Liver (tissue), 9 donors: Measurements from ENCODE around the gene COL6A2. TPM values are rescaled to one million over a fixed set of nuclear protein-coding genes. Genes with fewer than 3 reads are reported as not detected.

ENCODE experiments used
- DNase-seq: peaks from one replicate; pipeline ENCODE4 v3.0.0-alpha.2; 2017; ENCODE audit warnings: low spot score
- H3K27ac ChIP-seq, 2 donors: one replicate each; pipeline ENCODE4 v1.7.0; 2013; ENCODE audit warnings: inconsistent platforms in 2 of 2, low read length in 2 of 2, control low read depth in 1 of 2, low read depth in 1 of 2, mild to moderate bottlenecking in 1 of 2
- H3K27me3 ChIP-seq, 4 donors: one replicate each; pipeline versions ENCODE4 v1.6.1 to v1.7.0; 2013; ENCODE audit warnings: low read length in 3 of 4, inconsistent platforms in 1 of 4, mild to moderate bottlenecking in 1 of 4, moderate library complexity in 1 of 4; ENCODE audit not compliant: control insufficient read depth in 4 of 4, insufficient read depth in 4 of 4
- H3K36me3 ChIP-seq, 4 donors: one replicate each; pipeline versions ENCODE4 v1.6.1 to v1.7.0; 2013; ENCODE audit warnings: low read length in 3 of 4, mild to moderate bottlenecking in 3 of 4, low read depth in 1 of 4, moderate library complexity in 1 of 4; ENCODE audit not compliant: control insufficient read depth in 4 of 4, insufficient read depth in 3 of 4
- H3K4me1 ChIP-seq, 4 donors: one replicate each; pipeline versions ENCODE4 v1.6.1 to v1.7.0; 2013; ENCODE audit warnings: low read length in 3 of 4, mild to moderate bottlenecking in 3 of 4, moderate library complexity in 1 of 4; ENCODE audit not compliant: control insufficient read depth in 4 of 4, insufficient read depth in 4 of 4
- H3K4me3 ChIP-seq, 3 donors: one replicate each; pipeline versions ENCODE4 v1.6.1 to v1.7.0; 2013; ENCODE audit warnings: low read length in 3 of 3, control low read depth in 1 of 3, low read depth in 1 of 3, mild to moderate bottlenecking in 1 of 3
- H3K9ac ChIP-seq, 2 donors: one replicate each; pipeline ENCODE4 v1.7.0; 2013; ENCODE audit warnings: low read length in 2 of 2, mild to moderate bottlenecking in 2 of 2, moderate library complexity in 2 of 2, control low read depth in 1 of 2, low read depth in 1 of 2
- H3K9me3 ChIP-seq, 4 donors: one replicate each; pipeline versions ENCODE4 v1.6.1 to v1.7.0; 2013; ENCODE audit warnings: low read length in 3 of 4; ENCODE audit not compliant: control insufficient read depth in 4 of 4
- EGR1 ChIP-seq, 2 donors: IDR thresholded peaks; 2 replicates each; pipeline ENCODE4 v1.6.1; 2016 to 2018; ENCODE audit warnings: antibody characterized with exemption in 2 of 2, low read depth in 2 of 2
- FOXA1 ChIP-seq: IDR thresholded peaks from 2 replicates; pipeline ENCODE4 v1.6.1; 2016; ENCODE audit warnings: antibody characterized with exemption
- FOXA2 ChIP-seq: IDR thresholded peaks from 2 replicates; pipeline ENCODE4 v1.6.1; 2016; ENCODE audit warnings: antibody characterized with exemption
- GABPA ChIP-seq, 2 donors: IDR thresholded peaks in 1 of 2; conservative IDR thresholded peaks in 1 of 2; 2 replicates each; pipeline ENCODE4 v1.6.1; 2016; ENCODE audit warnings: antibody characterized with exemption in 2 of 2, mild to moderate bottlenecking in 1 of 2, moderate library complexity in 1 of 2
- HNF4A ChIP-seq, 2 donors: conservative IDR thresholded peaks; 2 replicates each; pipeline ENCODE4 v1.6.1; 2016; ENCODE audit warnings: antibody characterized with exemption in 2 of 2, mild to moderate bottlenecking in 2 of 2
- HNF4G ChIP-seq: IDR thresholded peaks from 2 replicates; pipeline ENCODE4 v1.6.1; 2016; ENCODE audit warnings: antibody characterized with exemption
- JUND ChIP-seq, 2 donors: IDR thresholded peaks; 2 replicates each; pipeline ENCODE4 v1.6.1; 2016; ENCODE audit warnings: antibody characterized with exemption in 2 of 2
- NR2F2 ChIP-seq: IDR thresholded peaks from 2 replicates; pipeline ENCODE4 v1.6.1; 2016; ENCODE audit warnings: antibody characterized with exemption
- RAD21 ChIP-seq, 2 donors: IDR thresholded peaks; 2 replicates each; pipeline ENCODE4 v1.6.1; 2016; ENCODE audit warnings: antibody characterized with exemption in 2 of 2, mild to moderate bottlenecking in 2 of 2
- RXRA ChIP-seq, 2 donors: IDR thresholded peaks; 2 replicates each; pipeline ENCODE4 v1.6.1; 2017 to 2018; ENCODE audit warnings: antibody characterized with exemption in 2 of 2, mild to moderate bottlenecking in 1 of 2
- SP1 ChIP-seq: IDR thresholded peaks from 2 replicates; pipeline ENCODE4 v1.6.1; 2018; ENCODE audit warnings: antibody characterized with exemption, mild to moderate bottlenecking
- TAF1 ChIP-seq: conservative IDR thresholded peaks from 2 replicates; pipeline ENCODE4 v1.6.1; 2016; ENCODE audit warnings: antibody characterized with exemption, mild to moderate bottlenecking
- YY1 ChIP-seq: IDR thresholded peaks from 2 replicates; pipeline ENCODE4 v1.6.1; 2016; ENCODE audit warnings: antibody characterized with exemption, mild to moderate bottlenecking
- WGBS: extraction: QIAGEN DNeasy Blood & Tissue Kit; methylation state at CpG from one replicate; pipeline ENCODE4 v1.1.7; 2013; 5-methylcytosine and 5-hydroxymethylcytosine counted together
- polyA plus RNA-seq, 2 donors: library from polyadenylated mRNA; stranded (reverse) in 1 of 2; unstranded in 1 of 2; fragments of 200-250 nt in 1 of 2; fragments of >200 nt in 1 of 2; fragmentation: Nextera tagmentation in 1 of 2; extraction: Ambion mirVana in 1 of 2; gene quantifications; one replicate each; pipeline versions ENCODE4 v1.2.1 to v1.2.3, GENCODE V29; 2013 to 2015
- total RNA-seq, 2 donors: library from RNA; depleted of rRNA; stranded (reverse); fragments of >200 nt; gene quantifications; one replicate each; pipeline ENCODE4 v1.2.3, GENCODE V29; 2014
- TF ChIP-seq, protein P1 (sequence below): IDR thresholded peaks from 2 replicates; pipeline ENCODE4 v1.6.1; 2016; ENCODE audit warnings: antibody characterized with exemption, mild to moderate bottlenecking
- TF ChIP-seq, protein P2 (sequence below): fragments of 150-350 bp; IDR thresholded peaks from 2 replicates; pipeline ENCODE4 v1.5.1; 2017; ENCODE audit warnings: improper control_type of control experiment, low read depth, low read length; ENCODE audit not compliant: missing input control
- TF ChIP-seq, protein P3 (sequence below): IDR thresholded peaks from 2 replicates; pipeline ENCODE4 v1.6.1; 2016; ENCODE audit warnings: antibody characterized with exemption
- TF ChIP-seq, protein P4 (sequence below): IDR thresholded peaks from 2 replicates; pipeline ENCODE4 v1.6.1; 2016; ENCODE audit warnings: antibody characterized with exemption
- donor health status: healthy.
- donor health status: healthy.
- donor health status: healthy.
- donor health status: healthy.
- donor health status: healthy.

COL6A2 gene
- total and polyA plus RNA-seq, 4 donors, result 5.8 to 80.8 (median 41.7) TPM

DNA sequence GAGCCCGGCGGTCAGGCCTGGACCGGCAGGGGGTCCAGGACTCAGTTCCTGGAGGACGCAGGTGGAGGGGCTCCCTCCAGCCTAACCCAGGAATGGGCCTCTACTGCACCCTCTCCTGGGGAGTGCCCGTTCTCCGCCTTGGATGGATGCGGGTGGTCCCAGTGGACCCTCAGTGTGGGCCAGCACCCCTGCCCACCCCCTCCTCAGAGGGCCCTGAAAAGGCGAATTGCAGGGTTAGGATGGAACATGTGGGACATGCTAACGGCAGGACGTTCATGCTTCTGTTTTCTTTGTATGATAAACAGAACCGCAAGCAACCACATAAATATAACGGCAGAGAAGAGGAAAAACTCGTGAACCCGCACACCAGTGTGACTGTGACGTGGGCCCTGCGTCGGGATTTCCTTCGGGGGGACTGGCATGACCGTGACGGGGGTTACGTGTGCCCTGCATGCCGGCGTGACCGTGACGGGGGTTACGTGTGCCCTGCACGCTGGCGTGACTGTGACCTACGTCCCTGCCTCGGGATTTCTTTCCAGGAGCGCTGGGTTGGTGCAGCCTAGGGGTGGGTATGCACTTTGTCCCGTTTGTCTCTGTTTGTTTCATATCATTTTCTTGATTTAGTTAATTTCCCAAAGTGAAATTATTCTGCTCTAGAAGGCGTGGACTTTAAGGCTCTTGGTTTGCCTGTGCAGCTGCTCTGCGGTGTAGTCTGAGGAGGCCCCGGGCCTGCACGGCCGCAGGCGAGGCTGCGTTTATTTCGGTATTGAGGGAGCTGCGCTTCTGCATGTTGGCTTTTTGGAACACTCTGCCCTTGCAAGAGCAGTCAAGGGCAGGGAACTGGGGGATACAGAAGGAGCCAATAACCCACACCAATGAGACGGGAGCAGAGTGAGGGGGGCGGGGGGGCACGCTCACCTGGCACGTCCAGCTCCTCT lies 54.3 kb downstream of the COL6A2 start:
- H3K9ac ChIP-seq, result peak overlapping the region in 1 of 2 donors; percentile 99
- peak; percentile 35 for DNase-seq
- peaks cover 13 to 26% (median 19%) of the 10 kb centered on the region in 4 donors for H3K36me3 ChIP-seq
- H3K9me3 ChIP-seq, result no peaks in the 10 kb centered on the region
- H3K4me3 ChIP-seq, result peak overlapping the region in 1 of 3 donors; percentile 85
- H3K4me1 ChIP-seq, result peaks cover 4 to 39% (median 17%) of the 10 kb centered on the region in 4 donors
- WGBS, result 63% methylated on average over 45 of the region's 45 CpGs
- no peaks in the 10 kb centered on the region for H3K27me3 ChIP-seq
- peak overlapping the region; percentile 83 to 92 for H3K27ac ChIP-seq
- TF ChIP-seq GABPA (IDR thresholded peaks at IDR 0.05 in 1 of 2, conservative IDR thresholded peaks at IDR 0.05 in 1 of 2), result no peak
- TF ChIP-seq FOXA2, result no peak
- TF ChIP-seq YY1, result no peak
- TF ChIP-seq, protein P1, sequence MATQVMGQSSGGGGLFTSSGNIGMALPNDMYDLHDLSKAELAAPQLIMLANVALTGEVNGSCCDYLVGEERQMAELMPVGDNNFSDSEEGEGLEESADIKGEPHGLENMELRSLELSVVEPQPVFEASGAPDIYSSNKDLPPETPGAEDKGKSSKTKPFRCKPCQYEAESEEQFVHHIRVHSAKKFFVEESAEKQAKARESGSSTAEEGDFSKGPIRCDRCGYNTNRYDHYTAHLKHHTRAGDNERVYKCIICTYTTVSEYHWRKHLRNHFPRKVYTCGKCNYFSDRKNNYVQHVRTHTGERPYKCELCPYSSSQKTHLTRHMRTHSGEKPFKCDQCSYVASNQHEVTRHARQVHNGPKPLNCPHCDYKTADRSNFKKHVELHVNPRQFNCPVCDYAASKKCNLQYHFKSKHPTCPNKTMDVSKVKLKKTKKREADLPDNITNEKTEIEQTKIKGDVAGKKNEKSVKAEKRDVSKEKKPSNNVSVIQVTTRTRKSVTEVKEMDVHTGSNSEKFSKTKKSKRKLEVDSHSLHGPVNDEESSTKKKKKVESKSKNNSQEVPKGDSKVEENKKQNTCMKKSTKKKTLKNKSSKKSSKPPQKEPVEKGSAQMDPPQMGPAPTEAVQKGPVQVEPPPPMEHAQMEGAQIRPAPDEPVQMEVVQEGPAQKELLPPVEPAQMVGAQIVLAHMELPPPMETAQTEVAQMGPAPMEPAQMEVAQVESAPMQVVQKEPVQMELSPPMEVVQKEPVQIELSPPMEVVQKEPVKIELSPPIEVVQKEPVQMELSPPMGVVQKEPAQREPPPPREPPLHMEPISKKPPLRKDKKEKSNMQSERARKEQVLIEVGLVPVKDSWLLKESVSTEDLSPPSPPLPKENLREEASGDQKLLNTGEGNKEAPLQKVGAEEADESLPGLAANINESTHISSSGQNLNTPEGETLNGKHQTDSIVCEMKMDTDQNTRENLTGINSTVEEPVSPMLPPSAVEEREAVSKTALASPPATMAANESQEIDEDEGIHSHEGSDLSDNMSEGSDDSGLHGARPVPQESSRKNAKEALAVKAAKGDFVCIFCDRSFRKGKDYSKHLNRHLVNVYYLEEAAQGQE, result no peak
- TF ChIP-seq, protein P2, sequence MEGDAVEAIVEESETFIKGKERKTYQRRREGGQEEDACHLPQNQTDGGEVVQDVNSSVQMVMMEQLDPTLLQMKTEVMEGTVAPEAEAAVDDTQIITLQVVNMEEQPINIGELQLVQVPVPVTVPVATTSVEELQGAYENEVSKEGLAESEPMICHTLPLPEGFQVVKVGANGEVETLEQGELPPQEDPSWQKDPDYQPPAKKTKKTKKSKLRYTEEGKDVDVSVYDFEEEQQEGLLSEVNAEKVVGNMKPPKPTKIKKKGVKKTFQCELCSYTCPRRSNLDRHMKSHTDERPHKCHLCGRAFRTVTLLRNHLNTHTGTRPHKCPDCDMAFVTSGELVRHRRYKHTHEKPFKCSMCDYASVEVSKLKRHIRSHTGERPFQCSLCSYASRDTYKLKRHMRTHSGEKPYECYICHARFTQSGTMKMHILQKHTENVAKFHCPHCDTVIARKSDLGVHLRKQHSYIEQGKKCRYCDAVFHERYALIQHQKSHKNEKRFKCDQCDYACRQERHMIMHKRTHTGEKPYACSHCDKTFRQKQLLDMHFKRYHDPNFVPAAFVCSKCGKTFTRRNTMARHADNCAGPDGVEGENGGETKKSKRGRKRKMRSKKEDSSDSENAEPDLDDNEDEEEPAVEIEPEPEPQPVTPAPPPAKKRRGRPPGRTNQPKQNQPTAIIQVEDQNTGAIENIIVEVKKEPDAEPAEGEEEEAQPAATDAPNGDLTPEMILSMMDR, result no peak
- TF ChIP-seq, protein P3, sequence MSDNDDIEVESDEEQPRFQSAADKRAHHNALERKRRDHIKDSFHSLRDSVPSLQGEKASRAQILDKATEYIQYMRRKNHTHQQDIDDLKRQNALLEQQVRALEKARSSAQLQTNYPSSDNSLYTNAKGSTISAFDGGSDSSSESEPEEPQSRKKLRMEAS, result no peak
- TF ChIP-seq HNF4G, result no peak
- TF ChIP-seq NR2F2, result no peak
- TF ChIP-seq RAD21 (IDR thresholded peaks at IDR 0.05), result no peak
- no peak for TF ChIP-seq JUND (IDR thresholded peaks at IDR 0.05)
- TF ChIP-seq RXRA (IDR thresholded peaks at IDR 0.05), result no peak
- TF ChIP-seq EGR1 (IDR thresholded peaks at IDR 0.05; ENCODE audit: low read depth in 2 of 2), result no peak
- TF ChIP-seq HNF4A (conservative IDR thresholded peaks at IDR 0.05), result no peak
- no peak for TF ChIP-seq TAF1
- no peak for TF ChIP-seq SP1
- TF ChIP-seq FOXA1, result no peak

DNA sequence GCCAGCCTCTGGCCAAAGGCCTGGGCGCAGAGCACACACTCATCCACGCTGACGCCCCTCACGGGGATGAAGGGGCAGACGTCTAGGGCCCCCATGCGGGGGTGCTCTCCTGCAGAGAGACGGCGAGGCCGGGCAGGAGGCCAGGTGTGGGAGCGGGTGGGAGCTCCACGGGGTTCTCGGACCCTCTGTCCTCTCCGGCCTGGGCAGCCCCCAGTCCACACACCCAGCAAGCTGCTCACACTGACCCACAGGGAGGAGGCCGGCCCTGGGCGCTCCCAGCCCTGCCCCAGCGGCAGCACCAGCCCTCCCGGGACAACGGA lies 55.0 kb downstream of the COL6A2 start:
- H3K27me3 ChIP-seq, result no peaks in the 10 kb centered on the region
- 22% methylated on average over 18 of the region's 18 CpGs for WGBS
- peaks cover 10 to 20% (median 15%) of the 10 kb centered on the region in 4 donors for H3K36me3 ChIP-seq
- H3K4me3 ChIP-seq, result peak overlapping the region in 2 of 3 donors; percentile 45 to 85
- no peak for DNase-seq
- peak overlapping the region; percentile 4 to 99 for H3K9ac ChIP-seq
- TF ChIP-seq HNF4G (no peak), TAF1 (no peak), FOXA1 (no peak), HNF4A (conservative IDR thresholded peaks at IDR 0.05) (no peak), RAD21 (IDR thresholded peaks at IDR 0.05) (no peak), NR2F2 (no peak)
- TF ChIP-seq, protein P4, sequence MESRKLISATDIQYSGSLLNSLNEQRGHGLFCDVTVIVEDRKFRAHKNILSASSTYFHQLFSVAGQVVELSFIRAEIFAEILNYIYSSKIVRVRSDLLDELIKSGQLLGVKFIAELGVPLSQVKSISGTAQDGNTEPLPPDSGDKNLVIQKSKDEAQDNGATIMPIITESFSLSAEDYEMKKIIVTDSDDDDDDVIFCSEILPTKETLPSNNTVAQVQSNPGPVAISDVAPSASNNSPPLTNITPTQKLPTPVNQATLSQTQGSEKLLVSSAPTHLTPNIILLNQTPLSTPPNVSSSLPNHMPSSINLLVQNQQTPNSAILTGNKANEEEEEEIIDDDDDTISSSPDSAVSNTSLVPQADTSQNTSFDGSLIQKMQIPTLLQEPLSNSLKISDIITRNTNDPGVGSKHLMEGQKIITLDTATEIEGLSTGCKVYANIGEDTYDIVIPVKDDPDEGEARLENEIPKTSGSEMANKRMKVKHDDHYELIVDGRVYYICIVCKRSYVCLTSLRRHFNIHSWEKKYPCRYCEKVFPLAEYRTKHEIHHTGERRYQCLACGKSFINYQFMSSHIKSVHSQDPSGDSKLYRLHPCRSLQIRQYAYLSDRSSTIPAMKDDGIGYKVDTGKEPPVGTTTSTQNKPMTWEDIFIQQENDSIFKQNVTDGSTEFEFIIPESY, result no peak
- TF ChIP-seq, protein P3, result no peak
- peak overlapping the region; percentile 83 to 92 for H3K27ac ChIP-seq
- H3K9me3 ChIP-seq, result no peaks in the 10 kb centered on the region
- peaks cover 4 to 39% (median 17%) of the 10 kb centered on the region in 4 donors for H3K4me1 ChIP-seq
